T-helper 9 cell (primary cell): ENCODE data around the gene KDM2A.

ENCODE experiments used
- DNase-seq: peaks from one replicate; pipeline ENCODE4 v3.0.0-alpha.2; 2020

Gene KDM2A

DNA sequence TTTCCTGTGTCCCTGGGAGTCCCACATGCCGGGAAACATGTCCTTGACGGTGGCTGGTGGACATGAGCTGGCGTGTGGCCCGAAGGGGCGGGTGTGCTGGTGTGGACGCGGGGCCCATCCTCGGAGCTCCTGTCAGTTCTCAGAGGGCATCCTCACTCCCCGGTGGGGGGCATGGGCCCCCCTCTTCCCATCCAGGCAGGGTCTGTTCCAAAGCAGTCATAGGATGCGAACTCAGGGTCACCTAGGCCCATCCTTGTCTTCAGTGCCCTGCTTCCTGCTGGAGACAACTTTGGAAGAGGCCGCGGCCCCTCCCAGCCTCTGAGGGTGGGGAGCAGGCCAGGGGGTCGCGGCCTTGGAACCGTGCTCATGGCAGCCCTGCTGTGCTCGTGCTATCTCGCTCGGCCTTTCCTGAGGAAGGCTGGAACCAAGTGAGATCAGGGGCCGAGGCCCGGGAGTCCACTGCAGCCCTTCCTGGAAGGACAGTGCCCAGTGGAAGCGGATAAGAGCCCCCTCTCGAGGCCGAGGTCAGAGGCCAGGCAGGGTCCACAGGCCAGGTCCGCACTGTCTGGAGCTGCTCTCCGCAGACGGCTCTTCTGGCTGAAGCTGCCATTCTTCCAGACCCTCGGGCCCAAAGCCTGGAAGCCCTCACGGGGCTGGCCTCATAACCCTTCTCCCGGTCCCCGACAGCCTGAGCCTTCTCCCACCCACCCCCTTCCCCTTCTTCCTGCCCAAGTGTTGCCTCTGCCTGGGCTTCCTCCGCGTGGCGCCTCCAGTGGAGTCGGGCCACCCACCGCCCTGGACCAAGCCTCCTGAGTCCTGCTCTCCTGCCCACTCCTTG, 155.9 kb downstream of the KDM2A start:
- DNase-seq = no peak

GRCh38 chr11:67275606-67276409, 156.7 kb downstream of the KDM2A start:
- no peak for DNase-seq

DNA sequence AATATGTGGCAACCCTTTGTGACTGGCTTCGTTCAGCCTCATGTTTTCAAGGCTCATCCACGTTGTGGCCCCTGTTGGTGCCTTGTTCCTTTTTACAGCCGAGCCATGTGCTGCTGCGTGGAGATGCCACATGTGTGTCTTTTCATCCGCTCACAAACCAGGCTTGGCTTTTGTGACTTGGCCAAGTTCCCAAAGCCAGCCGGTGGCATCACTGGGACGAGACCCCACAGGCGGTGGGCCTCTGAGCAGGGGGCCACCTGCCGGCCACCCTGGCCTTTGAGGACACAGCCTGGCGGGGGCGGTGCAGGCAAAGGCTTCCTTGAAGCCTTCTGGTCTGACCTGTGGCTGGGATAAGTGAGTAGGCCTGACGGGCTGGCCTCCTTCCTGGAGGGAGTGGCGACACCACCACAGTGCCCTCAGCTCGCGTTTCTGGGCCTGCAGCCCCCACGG, 157.7 kb downstream of the KDM2A start:
- DNase-seq = no peak

GRCh38 chr11:67277231-67277961, 158.3 kb downstream of the KDM2A start:
- DNase-seq = peak; percentile 86

GRCh38 chr11:67278135-67278938, 159.3 kb downstream of the KDM2A start:
- no peak for DNase-seq

DNA sequence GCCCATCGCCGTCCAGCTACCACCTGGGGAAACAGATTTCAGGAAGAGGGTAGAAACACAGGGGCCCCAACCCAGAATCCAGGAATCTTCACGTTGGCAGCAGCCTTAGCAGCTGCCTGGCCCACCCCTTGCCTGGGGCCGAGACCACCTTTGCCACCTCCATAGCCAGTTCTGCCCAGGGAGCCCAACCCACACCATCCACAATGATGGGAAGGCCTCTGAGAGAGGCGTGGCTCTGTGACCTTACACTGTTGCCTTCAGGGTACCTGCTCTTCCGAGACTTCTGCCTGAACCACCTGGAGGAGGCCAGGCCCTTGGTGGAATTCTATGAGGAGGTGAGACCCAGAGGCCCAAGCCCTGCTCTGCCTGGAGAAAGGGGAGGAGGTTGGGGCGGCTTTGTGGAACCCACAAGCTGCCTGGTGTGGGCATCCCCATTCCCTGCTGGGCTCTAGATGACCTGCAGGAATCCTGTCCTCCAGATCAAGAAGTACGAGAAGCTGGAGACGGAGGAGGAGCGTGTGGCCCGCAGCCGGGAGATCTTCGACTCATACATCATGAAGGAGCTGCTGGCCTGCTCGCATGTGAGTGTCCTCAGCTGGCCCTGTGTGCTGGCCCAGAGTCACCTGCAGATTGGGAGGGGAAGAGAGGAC, 160.0 kb downstream of the KDM2A start:
- DNase-seq = no peak

GRCh38 chr11:67279589-67280340, 160.7 kb downstream of the KDM2A start:
- no peak for DNase-seq

DNA sequence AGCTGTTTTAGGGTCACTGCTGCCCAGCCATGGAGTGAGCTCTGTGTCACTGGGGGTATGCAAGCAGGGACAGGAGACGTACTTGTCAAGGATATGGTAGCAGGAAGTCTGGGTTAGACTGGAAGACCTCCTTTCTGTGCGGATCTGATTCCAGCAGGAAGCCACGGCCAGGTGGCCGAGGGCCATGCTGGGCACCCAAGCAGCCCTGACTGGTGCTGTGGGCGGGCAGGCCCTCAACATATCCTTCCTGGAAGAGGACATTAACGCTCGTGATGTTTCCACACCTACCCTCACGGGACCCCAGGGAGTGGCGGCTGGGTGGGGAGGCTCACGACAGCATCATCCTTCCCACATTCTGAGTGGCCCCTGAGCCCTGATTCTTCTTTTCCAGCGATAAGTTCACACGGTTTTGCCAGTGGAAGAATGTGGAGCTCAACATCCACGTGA, 161.3 kb downstream of the KDM2A start:
- DNase-seq = no peak

GRCh38 chr11:67280788-67281551, 161.9 kb downstream of the KDM2A start:
- no peak for DNase-seq

DNA sequence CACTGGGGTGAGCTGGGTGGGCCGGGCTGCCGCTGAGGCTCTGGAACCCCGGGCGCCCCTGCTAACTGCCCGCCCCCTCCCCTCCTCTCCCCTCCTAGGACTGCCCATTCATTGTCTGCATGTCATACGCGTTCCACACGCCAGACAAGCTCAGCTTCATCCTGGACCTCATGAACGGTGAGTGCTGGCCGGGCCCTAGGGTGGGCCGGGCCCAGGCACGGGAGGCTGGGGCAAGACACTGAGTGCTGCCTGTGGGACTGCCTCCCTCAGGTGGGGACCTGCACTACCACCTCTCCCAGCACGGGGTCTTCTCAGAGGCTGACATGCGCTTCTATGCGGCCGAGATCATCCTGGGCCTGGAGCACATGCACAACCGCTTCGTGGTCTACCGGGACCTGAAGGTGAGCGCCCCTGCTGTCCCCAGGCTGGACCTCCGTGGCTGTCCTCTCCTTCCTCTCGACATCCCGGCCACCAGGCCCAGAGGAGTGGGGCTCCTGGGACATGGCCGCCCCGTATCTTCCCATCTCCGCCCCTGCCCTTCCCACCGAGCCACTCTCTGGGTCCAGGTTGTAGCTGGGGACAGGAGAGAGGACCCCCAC, 162.6 kb downstream of the KDM2A start:
- peak; percentile 0 for DNase-seq

DNA sequence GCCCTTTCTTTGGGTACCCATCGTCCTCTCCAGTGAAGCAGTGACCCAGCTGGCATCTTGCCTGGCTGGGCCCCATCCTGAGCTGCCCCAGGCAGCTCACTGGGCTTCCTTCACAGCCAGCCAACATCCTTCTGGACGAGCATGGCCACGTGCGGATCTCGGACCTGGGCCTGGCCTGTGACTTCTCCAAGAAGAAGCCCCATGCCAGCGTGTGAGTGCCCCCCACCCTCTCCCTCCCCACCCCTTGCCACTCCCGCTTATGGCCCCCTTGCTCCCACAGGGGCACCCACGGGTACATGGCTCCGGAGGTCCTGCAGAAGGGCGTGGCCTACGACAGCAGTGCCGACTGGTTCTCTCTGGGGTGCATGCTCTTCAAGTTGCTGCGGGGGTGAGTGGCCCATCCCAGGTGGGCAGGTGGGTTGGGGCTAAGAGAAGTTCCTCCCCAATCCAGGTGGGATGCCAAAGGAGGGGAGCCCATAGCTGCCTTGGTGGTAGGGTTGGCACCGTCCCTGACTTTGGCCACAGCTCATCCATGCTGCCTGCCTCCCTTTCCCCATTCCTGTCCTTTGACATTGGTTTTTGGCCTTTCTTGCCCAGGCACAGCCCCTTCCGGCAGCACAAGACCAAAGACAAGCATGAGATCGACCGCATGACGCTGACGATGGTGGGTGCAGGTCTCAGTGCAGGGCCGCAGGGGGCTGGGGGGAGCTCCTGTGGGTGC, 163.3 kb downstream of the KDM2A start:
- DNase-seq = peak; percentile 0

DNA sequence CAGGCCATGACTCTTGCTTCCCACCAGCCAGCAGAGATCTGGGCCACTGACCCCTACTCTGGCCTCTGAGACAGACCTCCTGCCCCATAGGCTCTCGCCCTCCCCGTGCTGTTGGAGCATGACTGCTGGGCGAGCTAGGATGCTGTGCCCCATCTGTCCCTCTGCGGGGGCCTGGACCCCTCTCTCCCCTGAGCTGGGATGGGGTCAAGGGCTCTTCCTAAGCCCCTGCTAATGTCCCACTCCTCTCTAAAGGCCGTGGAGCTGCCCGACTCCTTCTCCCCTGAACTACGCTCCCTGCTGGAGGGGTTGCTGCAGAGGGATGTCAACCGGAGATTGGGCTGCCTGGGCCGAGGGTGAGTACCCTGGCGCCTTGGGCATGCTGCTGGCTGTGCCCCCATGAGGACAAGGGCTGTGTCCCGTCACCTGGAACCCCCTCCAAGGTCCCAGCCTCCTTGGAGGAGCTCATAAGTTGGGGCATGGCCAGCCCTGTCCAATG, 163.9 kb downstream of the KDM2A start:
- DNase-seq = no peak

GRCh38 chr11:67283481-67283963, 164.5 kb downstream of the KDM2A start:
- no peak for DNase-seq

DNA sequence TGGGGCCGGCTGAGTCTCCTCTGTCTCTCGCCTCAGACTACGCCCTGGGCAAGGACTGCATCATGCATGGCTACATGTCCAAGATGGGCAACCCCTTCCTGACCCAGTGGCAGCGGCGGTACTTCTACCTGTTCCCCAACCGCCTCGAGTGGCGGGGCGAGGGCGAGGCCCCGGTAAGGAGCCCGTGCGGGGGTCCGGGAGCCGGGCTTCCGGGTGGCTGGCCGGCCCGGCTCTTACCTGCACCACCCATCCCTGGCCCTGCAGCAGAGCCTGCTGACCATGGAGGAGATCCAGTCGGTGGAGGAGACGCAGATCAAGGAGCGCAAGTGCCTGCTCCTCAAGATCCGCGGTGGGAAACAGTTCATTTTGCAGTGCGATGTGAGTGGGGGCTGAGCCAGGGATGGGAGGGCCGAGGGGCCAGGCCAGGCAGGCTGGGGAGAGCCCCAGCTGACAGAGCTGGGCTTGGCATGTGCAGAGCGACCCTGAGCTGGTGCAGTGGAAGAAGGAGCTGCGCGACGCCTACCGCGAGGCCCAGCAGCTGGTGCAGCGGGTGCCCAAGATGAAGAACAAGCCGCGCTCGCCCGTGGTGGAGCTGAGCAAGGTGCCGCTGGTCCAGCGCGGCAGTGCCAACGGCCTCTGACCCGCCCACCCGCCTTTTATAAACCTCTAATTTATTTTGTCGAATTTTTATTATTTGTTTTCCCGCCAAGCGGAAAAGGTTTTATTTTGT, 165.9 kb downstream of the KDM2A start:
- DNase-seq = no peak

- DNase-seq = no peak
Observed at GRCh38 chr11:67285541-67286498, 166.8 kb downstream of the KDM2A start.

DNA sequence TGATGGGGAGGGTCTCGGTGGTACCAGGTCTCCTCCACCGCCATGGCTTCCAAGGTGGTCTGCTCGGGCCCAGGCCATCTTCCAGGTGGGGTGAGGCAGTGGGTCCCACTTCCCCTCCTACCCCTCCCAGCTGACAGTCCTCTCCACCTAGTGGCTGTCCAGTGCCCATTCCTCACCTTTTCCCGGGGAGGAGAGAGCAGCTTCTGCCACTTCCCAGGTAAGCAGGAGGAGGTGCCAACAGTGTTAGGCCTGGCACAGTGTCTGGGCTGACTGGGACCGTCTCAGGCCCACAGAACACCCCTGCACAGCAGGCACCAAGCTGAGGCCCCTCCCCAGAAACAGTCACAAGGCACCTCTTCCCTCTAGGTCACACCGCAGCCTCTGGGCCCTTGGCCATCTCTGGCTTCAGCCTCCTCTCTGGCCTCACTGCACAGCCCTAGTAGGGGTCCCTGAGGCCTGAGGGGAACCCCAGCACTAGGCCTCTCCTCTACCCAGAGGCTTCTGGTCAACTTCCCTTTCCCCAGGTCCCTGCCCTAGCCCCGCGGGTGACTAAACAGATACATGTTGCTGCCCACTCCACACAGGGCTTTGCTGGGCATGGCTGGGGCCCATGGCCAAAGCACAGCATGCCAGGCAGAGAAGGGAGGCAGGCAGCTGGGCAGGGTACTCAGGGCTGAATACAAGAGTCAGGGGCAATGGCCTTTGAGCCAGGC, 167.7 kb downstream of the KDM2A start:
- DNase-seq = no peak
